GM18517 (cell line): ENCODE results near the gene CLCA4.

Experiments
- ATAC-seq: cut with Tn5 transposase; IDR thresholded peaks from one replicate; pipeline ENCODE4 v1.9.1; 2021; ENCODE audit warnings: mild to moderate bottlenecking, moderate library complexity; ENCODE audit not compliant: unreplicated experiment

CLCA4 gene, protein sequence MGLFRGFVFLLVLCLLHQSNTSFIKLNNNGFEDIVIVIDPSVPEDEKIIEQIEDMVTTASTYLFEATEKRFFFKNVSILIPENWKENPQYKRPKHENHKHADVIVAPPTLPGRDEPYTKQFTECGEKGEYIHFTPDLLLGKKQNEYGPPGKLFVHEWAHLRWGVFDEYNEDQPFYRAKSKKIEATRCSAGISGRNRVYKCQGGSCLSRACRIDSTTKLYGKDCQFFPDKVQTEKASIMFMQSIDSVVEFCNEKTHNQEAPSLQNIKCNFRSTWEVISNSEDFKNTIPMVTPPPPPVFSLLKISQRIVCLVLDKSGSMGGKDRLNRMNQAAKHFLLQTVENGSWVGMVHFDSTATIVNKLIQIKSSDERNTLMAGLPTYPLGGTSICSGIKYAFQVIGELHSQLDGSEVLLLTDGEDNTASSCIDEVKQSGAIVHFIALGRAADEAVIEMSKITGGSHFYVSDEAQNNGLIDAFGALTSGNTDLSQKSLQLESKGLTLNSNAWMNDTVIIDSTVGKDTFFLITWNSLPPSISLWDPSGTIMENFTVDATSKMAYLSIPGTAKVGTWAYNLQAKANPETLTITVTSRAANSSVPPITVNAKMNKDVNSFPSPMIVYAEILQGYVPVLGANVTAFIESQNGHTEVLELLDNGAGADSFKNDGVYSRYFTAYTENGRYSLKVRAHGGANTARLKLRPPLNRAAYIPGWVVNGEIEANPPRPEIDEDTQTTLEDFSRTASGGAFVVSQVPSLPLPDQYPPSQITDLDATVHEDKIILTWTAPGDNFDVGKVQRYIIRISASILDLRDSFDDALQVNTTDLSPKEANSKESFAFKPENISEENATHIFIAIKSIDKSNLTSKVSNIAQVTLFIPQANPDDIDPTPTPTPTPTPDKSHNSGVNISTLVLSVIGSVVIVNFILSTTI

GRCh38 chr1:86546787-86547221, at the start of gene CLCA4:
CLCA4 (plus strand) TSS chr1:86547078; CDS start chr1:86547120, 42 bp downstream.
- no peak for ATAC-seq

DNA sequence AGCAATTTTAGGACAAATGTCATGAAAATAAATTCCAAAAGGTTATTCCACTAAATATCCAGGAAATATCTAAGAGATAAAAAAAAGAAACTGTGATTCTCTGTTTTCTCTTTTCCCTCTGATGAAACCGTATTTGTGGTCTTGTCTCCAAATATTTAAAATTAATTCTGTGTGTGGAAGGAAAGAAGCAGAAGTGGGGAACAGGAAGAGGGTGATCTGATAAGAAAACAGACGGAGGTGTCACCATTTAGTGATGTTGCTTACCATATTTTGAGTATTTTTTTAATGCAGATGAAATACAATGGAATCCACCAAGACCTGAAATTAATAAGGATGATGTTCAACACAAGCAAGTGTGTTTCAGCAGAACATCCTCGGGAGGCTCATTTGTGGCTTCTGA, 48.6 kb upstream of the CLCA4 start:
- ATAC-seq: no peak

DNA sequence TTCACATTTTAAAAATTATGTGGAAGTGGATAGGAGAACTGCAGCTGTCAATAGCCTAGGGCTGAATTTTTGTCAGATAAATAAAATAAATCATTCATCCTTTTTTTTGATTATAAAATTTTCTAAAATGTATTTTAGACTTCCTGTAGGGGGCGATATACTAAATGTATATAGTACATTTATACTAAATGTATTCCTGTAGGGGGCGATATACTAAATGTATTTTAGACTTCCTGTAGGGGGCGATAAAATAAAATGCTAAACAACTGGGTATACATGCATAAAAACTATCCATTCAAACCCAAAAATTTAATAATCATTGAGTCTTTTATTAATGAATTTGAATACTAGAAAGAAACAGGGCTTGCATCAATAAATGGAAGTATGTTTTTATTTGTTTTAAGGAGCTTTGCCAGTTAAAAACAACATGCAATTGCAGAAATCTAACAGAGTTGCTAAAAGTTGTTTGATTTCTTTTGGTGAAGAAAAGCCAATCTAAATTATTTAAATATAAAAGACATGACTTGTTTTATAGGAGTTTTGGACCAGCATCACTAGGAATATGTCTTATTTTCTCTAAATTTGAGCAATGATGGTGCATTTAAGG, 46.8 kb upstream of the CLCA4 start:
- peak; percentile 46 for ATAC-seq

DNA sequence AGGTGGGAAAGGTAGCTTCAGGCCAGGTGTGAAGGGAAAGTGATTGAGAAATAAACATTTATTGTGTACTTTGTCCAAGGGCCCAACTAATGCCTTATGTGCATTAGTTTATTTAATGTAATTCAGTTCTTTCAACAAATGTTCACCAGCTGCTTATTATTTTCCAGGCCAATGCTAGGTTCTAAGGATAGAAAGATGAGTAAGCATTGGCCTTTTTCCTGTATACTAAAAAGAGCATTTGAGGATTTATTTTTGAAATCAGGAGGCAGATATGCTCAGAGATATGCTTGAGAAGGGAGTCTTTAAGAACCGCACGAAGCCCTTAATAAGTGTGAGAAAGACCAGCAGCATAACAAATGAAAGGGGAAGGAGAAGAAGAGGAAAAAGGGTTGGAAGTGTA, 46.2 kb upstream of the CLCA4 start:
- ATAC-seq: no peak

DNA sequence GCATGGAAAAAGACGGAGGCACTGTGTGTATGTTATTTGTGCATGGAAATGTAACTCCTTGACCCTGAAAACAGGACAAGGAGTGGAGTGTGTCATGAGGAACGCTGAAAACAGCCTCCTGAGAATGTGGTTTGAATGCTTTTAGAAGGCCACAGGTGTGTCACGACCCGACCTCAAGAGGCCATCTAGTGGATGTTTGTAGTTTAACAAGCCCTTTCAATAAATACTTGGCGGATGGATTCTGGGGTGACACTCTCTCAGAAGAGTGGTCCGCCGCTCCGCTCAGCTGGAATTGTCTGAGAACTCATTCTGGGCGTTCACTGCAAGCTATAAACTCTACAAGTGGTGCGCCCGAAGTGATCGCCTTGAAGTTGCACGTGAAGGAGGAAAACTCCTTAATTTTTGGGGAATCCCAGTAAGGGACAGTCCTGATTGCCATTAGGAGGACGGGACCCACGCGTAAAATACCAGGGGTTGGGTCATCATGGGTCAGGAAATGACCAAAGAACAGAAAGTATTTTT, 44.7 kb upstream of the CLCA4 start:
- ATAC-seq: peak; percentile 49

DNA sequence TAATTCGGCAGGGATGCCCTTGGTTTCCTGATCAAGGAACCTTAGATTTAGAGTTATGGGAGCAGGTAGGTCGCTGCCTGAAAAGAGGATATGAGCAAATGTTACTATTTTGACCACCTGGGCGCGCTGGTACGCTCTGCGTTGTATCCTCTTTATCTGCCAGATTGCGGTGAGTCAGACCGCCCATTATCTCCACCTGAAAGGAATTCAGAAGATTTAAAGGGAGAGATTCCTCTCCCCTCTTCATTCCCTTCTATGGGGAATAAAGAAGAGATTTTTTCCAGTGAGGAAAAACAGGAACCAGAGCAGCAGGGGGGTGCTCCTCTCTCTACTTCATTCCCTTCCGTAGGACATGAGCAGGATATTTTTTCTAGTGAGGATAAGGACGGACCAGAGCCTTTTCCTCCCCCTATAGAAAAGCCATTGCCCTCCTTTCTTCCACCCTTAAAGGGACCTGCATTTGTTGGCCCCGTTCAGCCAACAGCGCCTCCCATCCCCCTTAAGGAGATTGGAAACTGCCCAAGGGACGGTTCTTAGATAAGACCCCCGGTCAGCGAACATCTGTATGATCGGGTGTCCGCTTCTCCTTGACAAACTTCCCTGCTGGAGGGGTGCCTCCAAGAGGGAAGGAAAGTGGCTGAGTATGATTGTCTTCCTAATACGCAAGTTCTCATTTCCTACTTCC, 44.0 kb upstream of the CLCA4 start:
- ATAC-seq: no peak

- no peak for ATAC-seq
Measured at GRCh38 chr1:86503406-86504136, 43.3 kb upstream of the CLCA4 start.

- no peak for ATAC-seq
Measured at GRCh38 chr1:86504137-86504479, 42.8 kb upstream of the CLCA4 start.

DNA sequence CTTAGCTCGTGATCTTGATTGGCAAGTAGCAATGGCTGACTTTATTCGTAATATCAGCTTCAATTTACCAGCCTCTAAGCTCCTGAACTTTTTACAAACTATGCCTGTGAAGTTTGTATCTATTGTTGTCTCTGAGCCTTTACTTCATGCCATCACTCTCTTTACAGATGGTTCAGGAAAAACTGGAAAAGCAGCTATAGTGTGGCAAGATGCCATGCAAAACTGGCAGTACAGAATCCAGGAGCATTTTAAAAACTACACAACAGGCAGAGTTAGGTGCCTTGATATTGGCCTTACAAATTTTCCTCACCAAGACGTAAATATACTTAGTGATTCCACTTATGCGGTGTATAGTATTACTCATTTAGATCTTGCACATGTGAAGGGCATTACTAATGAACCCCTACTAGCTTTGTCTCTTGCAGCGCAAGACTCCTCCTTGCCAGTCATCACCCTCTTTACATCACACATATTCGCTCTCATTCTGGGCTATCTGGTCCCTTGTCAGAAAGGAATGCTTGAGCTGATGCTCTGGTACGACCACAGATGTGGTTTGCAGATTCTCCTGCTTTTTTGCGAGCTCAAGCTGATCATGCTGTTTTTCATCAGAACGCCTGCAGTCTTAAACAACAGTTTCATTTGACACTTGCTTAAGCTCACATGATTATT, 41.8 kb upstream of the CLCA4 start:
- no peak for ATAC-seq

DNA sequence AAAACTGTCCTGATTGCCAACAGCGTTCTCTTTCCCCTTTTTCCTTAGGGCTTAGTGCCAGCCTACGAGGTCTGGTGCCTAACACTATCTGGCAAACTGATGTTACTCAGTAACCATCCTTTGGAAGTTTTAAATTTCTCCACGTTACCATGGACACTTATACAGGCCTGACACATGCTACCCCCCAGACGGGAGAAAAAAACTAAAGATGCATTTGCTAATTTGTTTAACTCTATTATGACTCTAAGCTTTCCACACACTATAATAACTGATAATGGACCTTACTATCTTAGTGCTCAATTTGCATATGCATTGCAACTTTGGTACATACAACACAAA, 41.3 kb upstream of the CLCA4 start:
- no peak for ATAC-seq

DNA sequence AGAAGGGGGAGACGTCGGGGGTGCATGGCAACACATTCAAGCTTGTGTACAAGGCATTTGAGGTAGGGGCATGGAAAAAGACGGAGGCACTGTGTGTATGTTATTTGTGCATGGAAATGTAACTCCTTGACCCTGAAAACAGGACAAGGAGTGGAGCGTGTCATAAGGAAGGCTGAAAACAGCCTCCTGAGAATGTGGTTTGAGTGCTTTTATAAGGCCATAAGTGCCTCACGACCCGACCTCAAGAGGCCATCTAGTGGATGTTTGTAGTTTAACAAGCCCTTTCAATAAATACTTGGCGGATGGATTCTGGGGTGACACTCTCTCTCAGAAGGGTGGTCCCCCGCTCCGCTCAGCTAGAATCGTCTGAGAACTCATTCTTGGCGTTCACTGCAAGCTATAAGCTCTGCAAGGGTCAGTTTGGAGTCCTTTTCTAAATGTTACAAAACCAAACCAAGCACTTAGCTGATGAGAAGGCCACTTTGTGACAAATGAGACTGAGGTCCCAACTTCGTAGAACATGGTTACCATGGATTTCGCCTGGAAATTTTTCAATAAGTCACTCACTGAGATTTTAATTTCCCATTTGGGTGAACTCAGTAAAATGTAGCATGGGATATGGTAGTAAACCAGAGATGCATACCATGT, 38.8 kb upstream of the CLCA4 start:
- ATAC-seq: no peak

DNA sequence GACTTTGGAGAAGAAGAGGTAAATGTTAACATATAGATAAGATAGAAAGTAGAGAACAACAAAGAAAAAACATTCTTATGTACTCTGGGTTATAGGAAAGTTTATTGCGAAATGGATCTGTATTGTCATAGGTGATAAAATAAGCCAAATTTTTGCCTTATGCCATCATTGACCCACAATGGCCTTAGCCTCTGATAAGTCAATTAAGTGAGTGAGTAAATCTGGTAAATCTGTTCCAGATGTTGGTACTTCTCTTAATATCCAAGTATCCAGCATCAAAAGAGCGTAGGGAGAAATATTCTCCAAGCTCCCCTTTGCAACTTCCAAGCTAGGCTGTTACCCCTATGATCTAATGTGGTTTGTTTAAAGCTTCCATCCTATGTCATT, 38.3 kb upstream of the CLCA4 start:
- no peak for ATAC-seq

- ATAC-seq: no peak
Measured at GRCh38 chr1:86515597-86515996, 31.3 kb upstream of the CLCA4 start.

DNA sequence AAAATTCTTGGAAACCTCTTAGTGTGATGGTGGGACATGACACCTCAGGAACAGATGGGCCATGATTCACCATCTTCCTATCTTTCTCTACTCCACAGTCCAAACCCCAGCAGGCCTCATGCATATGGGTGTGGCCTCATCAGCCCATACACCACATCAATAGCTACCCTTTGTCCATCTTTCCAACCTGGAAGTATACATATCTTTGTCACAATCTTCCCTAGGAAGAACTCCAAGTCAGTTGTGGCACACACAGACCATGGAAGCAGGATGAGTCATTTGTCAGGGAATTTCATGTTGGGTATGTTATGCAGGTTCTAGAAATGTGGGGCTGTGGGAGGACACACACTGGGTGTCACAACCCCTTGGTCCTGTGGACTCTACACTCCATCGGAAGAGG, 30.5 kb upstream of the CLCA4 start:
- no peak for ATAC-seq

- ATAC-seq: no peak
Measured at GRCh38 chr1:86517336-86517735, 29.5 kb upstream of the CLCA4 start.

GRCh38 chr1:86520789-86521521, 25.9 kb upstream of the CLCA4 start:
- ATAC-seq: no peak

DNA sequence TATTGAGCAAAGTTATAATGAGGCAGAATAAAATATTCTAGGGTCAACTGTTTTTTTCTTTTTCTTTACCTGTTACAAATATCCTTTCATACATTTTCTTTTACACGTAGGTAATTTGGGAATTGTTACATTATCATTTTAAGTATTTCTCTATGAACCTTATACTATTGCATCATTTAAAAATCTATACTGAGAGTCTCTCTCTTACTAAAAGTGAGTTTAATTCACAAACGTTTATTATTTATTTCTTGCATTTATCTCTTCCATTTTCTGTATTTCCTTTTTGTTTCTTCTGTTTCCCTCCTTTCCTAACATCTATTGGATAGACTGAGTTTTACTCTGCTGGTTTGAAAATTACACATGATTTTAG, 25.4 kb upstream of the CLCA4 start:
- no peak for ATAC-seq

GRCh38 chr1:86522240-86522639, 24.6 kb upstream of the CLCA4 start:
- ATAC-seq: no peak
